Measurements from ENCODE around the gene HOXD3.

Gene HOXD3

DNA sequence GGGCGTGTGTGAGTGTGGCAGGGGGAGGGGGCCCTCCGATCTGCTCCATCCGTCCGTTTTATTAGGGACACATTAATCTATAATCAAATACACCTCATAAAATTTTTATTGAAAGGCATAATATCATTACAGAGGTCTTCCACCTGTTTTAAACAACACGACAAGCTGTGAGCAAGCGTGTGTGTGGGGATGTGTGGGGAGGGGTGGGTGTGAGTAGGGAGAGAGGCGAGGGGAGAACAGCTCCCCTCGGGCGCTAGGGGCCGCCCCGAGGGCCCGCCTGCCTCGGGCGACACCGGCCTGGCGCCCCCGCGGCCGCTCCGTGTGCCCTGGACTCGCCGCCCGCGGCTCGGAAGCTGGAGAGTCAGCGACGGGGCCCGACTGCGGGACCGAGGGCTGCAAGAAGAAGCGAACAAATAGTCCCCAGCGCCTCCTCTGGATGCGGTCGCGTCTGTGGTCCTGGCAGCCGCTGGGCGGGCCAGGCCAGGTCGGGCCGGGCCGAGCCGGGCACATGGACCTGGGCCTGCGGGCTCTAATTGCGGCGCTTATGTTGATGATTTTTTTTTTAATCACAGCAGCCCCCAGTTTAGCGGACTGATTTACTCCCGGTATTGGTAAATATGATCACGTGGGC lies 34.9 kb upstream of the HOXD3 start:
- DNase-seq = no peak

DNA sequence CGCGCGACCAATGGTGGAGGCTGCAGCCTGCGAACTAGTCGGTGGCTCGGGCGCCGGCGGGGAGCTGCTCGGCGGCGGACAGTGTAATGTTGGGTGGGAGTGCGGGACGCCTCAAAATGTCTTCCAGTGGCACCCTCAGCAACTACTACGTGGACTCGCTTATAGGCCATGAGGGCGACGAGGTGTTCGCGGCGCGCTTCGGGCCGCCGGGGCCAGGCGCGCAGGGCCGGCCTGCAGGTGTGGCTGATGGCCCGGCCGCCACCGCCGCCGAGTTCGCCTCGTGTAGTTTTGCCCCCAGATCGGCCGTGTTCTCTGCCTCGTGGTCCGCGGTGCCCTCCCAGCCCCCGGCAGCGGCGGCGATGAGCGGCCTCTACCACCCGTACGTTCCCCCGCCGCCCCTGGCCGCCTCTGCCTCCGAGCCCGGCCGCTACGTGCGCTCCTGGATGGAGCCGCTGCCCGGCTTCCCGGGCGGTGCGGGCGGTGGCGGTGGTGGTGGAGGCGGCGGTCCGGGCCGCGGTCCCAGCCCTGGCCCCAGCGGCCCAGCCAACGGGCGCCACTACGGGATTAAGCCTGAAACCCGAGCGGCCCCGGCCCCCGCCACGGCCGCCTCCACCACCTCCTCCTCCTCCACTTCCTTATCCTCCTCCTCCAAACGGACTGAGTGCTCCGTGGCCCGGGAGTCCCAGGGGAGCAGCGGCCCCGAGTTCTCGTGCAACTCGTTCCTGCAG lies 34.3 kb upstream of the HOXD3 start, which contains the start of gene HOXD9:
HOXD9 (plus strand) TSS at position 37 of the 728 bp plus-strand sequence; CDS start at position 87, 50 bp downstream.
- DNase-seq = no peak

DNA sequence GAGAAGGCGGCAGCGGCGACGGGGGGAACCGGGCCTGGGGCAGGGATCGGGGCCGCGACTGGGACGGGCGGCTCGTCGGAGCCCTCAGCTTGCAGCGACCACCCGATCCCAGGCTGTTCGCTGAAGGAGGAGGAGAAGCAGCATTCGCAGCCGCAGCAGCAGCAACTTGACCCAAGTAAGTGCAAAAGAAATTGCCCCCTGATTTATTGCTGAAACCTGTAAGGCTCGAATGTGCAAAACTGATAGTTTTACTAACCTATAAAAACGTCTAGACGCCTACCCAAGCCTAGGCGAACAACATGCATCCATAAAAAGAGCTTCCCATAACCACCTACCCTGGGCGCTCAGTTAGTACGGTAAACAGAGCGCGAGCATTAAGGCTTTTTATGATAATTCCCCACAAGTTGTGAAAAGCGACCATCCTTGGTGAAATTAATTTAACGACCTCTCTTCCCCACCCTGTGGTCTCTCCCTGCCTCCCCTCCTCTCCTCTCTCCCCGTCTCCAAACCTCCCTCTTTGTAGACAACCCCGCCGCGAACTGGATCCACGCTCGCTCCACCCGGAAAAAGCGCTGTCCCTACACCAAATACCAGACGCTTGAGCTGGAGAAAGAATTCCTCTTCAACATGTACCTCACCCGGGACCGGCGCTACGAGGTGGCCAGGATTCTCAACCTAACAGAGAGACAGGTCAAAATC lies 33.5 kb upstream of the HOXD3 start:
- DNase-seq = no peak

DNA sequence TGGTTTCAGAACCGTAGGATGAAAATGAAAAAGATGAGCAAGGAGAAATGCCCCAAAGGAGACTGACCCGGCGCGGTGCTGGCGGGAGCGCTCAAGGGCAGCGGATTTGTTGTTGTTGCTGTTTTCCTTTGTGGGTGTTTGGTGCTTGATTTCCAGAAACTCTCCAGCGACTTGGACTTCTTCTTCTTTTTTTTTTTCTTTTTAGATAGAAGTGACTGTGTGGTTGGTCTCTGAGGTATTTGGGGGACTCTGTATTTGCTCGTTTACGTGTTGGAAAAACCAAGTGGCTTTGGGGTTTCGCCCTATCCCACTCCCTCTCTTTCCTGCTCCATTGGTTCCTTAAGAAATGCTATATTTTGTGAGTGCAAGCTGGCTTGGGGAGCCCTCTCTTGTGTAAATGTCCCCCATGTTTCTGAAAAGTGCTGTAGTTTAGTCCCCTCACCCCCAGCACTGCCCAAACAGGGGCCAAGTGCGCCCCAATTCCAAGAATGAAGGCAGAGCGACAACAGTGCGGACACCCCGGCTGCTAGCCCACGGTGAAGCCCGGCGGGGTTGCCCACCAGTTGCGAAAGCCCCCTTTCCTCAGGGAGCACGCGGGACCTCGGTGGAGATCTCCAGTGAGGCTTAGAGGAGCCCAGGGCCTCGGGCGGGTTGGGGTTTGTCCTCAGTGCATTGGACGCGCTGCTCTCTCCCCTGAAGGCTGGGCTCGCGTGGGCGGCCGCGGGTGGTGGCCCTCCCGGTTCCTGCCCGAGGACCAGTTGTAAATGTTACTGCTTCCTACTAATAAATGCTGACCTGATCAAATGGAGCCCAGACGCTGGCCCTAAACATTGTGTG lies 32.8 kb upstream of the HOXD3 start:
- no peak for DNase-seq

DNA sequence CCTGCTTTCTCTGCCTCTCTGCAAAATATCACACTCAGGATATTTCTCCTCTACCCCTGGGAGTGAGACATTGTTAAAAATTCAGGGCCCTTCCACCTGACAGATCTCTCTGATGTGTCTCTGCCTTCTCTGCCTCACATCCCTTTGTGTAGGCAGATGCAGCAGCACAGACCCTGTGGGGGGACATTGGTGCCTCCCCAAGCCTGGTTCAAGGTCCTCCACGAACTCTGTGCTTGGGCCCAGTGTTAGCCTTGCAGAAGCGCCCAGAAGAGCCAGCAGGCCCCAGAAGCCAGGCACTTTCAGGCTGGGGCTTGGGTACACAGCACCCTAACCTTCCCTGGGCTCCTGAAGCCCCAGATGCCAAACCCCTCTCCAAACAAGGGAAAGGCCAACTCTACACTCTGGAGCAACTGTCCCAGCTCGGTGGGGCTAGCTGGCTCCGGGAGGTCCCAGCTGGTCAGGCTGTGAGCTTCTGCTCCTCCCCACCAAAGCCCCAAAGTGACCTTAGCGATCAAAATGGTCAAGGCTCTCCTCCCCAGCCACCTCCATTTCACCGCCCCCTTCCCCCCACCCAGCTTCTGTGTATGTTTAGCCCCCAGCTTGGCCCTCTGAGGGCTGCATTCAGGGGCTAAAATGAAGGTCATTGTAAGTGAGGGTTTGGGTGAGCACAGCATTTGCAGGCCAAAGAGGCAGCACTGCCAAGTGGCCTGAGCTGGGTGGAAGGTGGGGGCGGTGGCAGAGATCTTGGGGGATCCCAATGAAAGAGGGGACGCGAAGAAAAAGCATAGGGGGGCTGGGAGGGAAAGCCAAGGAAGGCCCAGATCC lies 31.9 kb upstream of the HOXD3 start:
- DNase-seq = no peak

DNA sequence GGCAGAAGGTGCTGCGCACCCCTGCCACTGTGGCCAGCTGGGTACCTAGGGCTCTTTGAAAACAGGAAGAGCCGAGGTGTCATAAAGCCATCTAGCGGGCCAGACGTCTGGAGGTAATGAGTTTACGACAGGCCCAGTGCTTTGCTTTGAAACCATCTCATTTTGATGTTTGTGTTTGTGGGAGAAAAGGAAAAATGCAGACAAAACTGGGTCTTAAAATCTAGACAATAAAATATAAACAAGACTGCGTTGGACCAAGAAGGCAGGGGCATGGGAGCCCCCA lies 31.4 kb upstream of the HOXD3 start:
- DNase-seq = no peak

DNA sequence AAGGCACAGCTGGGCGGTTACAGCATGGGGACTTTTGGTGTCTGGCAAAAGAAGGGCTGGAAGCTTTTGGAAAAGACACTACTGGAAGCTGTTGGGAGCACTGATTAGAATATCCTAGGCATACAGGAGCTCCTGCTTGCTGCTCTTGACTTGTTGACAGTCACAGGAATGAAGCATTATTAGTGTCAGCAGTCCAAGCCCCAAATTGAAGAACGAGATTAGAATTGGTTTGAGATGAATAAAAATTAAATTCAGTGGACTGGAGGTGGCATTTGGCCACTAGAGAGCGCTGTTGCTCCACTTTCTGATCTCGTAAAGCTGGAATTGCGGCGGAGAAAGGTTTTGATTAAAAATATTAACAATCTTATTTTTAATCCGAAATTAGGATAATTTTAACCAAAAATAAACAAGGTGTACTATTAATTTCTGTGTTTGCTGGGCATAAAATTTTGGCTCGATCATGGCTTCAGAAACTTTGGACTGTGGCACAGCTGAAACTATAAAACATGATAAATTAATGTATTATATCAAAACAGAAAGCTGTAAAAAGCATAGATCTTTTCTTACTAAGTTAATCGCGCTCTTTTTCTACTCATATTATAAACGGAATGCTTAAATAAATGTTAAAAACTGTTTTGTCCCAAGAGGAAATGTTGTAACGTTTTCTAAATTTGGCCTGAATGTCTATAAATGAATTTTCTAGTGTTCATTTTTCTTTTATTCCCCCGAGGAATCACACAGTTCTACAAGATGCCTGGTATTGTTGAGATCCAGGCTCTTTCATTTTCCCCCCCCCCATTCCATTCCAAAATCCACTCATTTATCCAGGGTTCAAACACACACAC lies 30.0 kb upstream of the HOXD3 start:
- DNase-seq = peak; percentile 60

DNA sequence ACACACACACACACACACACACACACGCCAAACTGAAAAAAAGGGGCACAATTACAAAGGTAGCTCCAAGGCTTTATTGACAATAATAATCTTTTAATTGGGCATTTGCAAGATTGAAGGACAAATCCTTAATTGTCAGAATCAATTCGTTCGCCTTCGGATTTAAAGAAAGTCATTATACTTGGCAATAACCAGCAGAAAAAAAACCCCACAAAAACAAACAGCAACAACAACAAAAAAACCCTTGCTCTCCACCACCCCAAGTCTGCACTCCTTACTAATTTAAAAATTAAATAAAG lies 29.4 kb upstream of the HOXD3 start:
- DNase-seq = no peak

DNA sequence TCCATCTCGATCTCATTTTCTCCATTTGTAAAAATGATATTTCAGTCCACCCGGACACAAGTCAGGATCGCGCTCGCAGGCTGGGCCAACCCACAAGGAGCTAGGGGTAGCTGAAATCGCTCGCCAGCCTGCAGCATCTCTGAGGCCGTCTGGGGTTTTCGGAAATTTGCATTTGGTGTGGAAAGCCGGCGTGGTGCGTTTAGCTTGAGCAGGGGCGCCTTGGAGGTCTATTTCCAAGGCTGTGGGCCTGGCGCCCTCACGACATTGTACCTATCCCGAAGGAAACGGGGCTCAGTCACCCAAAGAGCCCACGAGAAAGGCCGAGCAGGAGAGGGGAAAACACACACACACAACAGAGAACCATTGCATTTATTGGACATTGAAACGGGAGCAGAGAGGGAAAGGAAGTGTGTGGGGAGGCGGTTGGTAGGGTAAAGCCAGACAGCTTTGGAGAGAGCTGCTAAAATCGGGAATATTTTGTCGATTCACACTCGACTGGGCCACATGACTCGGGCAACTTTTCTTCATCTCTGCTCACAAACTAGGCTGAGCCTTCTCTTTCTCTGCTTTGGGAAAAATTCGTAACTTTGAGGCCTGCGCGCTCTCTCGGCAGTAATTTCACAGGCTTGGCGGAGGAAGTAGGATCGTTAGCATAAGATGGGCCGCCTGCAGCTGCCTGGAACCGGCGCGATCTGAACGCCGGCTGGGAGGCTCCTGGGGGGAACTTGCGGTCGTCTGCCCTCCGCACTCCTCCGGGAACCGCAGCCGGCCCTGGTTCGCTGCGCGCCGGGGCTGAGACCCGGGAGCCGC lies 28.7 kb upstream of the HOXD3 start:
- DNase-seq = peak; percentile 9

DNA sequence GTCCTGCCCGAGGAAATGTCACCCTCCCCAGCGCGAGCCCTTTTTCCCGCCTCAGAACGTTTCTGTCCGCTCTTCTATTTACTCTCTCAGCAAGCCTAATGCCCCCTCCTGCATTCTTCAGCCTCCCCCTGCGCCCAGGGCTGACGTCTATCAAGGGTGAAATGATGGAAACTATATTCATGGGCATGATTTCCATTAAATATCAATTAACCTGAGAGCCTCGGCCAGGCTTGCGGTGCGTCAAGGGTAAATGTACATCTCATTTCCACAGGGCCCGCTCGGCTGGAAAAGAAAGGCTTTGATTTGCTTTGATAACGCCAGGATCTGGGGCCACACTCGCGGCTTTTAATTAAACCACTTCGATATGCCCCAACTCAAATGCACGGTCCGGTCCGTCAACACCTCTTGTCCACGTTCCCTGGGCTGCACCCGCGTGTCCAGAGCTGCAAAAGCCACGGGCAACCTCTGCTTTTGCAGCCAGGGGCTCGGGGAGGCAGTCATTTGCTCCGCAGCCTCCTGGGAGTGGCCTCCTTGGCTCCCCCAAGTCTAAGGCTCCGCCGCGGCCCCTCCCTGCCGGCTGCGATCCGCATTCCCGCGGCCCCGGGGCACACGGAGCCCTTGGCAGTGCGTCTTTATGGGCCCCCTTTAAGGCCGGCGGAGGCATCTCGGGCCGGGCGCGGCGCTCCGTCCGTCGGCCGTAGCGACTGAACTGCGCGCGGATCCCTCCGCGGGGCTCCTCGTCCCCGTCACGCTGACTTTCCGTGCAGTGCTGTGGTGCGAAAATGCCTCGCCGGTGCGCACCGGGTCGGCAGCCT lies 27.9 kb upstream of the HOXD3 start, which contains the start of gene HOXD8:
HOXD8 (plus strand) TSS at position 724 of the 815 bp plus-strand sequence. CDS start 662 bp downstream, outside the sequence.
- DNase-seq = peak; percentile 58

DNA sequence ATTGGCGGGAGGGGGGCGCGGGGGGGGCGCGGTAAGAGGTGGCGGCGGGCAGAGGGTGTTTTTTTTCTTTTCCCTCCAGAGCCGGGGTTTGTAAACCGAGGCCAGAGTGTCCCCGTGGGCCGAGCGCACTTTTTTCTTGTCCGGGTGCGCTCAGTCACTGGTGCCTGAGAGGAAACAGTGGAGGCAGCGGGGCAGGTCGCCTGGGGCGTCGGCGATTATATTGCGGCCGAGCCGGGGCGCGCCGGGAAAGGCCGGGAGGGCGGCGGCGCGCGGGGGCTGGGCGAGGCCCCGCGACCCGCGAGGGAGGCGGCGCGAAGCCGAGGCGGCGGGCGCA lies 27.3 kb upstream of the HOXD3 start:
- DNase-seq = peak; percentile 53

DNA sequence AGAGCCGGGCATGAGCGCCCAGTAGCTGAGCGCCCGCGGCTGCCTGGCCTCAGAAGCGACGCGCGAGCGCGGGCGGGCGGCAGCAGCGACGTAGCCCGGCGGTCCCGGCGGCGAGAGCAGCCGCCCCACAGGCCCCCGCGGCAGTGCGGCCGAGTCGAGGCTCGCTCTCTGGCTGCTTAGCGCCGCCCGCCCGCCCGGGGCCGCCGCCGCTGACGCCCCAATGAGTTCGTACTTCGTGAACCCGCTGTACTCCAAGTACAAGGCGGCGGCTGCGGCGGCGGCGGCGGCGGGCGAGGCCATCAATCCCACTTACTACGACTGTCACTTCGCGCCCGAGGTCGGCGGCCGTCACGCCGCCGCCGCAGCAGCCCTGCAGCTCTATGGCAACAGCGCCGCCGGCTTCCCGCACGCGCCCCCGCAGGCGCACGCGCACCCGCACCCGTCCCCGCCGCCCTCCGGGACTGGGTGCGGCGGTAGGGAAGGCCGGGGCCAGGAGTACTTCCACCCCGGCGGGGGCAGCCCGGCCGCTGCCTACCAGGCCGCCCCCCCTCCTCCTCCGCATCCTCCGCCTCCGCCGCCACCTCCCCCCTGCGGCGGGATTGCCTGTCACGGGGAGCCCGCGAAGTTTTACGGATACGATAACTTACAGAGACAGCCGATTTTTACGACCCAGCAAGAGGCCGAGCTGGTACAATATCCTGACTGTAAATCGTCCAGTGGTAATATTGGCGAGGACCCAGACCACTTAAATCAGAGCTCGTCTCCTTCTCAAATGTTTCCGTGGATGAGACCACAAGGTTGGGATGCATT lies 26.8 kb upstream of the HOXD3 start:
- peak; percentile 53 for DNase-seq

DNA sequence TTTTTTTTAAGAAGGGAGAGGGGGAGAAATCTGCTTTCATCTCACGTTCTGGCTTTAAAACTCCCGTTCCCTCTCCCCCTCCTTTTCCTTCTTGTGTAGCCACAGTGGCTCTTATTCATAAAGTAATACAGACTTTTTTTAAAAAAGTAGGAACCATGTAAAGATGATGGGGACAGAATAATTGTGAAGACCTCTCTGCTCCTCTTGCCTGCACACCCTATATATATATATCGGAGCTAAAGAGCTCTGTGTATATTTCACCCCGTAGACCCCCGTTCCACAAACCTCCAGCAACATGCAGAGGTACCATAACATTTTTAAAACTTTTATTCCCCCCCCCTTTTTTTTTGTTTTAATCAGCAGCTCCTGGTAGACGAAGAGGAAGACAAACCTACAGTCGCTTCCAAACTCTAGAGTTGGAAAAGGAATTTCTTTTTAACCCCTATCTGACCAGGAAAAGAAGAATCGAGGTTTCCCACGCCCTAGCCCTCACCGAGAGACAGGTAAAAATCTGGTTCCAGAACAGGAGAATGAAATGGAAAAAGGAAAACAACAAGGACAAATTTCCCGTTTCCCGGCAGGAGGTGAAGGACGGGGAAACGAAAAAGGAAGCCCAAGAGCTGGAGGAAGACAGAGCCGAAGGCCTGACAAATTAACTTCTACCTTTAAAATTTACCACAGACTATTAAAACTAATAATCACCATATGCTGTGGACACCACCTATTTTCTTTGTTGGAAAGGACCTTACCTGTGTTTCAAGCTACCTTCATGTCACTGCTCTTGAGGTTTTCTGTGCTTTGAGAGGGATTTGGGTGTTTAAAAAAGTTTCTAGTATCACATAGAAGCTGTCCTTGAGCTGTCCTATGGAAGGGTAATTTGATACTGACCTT lies 25.9 kb upstream of the HOXD3 start:
- DNase-seq = no peak

DNA sequence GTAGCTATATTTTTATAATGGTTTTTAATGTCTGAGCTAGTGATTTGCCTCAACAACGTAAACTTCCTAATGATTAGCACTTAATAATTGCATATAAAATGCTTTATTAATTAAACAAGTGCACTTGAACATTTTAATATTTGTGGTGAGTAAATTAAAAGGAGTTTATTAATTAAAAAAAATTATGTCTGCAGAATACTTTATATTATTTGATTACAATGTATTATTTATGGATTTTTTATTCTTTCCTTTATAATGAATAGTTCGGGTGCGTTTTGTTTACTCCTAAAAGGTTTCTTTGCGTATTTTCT lies 25.3 kb upstream of the HOXD3 start:
- no peak for DNase-seq

DNA sequence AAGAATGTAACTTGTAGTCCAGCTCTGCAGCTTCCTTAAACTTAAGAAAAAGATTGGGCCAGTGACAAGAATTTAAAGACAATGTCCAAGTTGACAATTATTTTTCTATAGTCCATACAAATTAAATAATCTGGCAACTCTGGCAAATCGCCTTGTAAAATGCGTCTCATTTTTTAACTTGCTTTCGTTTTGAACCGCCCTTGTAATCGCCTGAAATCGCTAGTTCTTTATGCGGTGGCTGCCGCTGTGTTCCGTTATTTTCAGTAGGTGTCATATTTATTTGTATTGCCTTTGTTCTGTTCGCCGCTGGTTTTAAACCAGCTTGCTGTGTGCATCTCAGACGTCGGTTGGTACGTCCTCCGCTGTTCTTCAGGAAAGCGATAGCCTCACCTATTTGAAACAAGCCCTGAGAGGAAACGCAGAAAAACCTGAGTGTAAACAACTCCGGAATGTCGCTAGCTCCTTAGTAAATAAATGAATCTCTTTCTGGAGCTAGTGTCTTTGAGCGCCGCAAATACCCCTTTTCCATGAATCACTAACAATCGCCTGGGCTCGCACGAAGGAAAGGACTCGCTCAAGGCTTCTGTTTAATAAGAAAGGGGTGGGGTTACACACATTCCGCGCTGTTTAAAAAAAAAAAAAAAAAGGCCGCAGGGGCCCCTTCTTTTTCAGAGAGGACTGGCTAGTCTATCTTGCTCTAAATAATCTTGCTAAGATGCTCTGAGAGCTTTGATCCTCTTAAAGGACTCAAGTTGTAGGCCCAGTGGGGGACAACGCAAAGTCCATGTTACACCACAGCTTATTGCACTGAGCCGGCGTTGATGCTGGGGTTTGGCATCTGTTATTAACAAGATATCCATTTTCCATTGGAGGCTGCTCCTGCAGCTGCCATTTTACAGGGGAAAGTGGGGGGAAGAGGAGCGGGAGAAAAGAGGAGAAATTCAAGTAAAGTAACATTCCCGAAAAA lies 24.6 kb upstream of the HOXD3 start:
- no peak for DNase-seq

DNA sequence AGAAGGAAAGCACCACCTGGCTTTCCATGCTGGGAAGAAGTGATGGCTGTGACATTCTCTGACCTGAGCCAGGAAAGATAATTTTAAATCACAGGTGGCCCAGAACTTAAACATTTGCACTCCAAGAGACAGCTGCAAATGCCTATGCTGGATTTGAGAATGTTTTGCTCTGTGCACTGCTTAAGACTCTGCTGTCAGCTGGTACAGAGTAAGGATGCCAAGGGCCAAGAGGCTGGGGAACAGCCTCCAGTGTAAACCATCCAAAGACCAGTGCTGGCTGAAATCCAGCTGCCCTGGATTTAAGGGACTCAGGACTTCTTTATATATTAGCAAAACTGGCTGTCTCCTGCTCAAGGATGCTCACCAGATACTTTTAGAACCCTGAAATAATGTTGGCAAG lies 23.7 kb upstream of the HOXD3 start:
- DNase-seq = no peak

DNA sequence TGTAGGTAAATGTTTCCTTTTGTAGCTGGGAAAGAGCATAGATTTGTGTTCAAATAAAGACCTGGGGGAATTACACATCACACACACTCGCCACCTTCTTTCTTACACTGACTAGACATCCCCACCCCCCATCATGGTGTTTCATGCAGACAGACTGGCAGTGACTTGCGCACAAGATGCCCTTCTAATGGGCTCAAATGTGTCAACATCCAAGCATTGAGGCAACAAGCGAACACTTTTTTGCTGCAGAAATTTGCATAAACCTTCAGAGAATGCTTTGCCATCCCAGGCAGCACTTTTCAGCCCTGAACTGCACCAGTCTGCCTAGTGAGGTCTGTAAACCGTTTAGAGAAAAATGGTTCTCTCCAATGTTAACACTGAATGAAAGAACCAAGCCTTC lies 23.1 kb upstream of the HOXD3 start:
- DNase-seq = no peak

Data from NCI-H1694 treated with DMSO at 0.1 percent for 48 hours (cell line).